ENCODE data around the gene CFAP46. TPM values are rescaled to one million over a fixed set of nuclear protein-coding genes. Genes with fewer than 3 reads are reported as not detected.

CFAP46 gene
- total and polyA plus RNA-seq, 2 donors (not counting 1 experiment from before 2014, with no cell fraction given) = 0.07 TPM; not detected in 1

DNA sequence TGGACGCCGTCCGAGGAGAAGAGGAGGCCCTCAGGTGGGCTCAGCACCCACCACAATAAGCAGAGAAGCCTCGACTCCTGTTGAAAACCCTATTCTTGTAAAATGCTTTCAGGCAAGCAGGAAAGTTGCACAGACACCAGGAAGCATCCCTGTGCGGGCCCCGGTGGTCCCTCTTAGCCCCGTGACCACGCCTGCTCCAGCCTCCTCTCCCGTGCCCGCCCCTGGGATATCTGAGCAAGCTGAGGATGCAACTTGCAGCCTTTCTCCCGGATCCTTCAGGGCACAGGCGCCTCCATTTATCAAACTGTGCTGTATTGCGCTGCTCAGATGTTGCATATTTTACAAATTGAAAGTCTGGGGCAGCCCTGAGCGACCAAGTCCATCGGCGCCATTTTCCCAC, 72.7 kb downstream of the CFAP46 start:
- H3K9me3 Mint-ChIP-seq (ENCODE audit: insufficient read depth) = peaks cover 2% of the 10 kb centered on the region
- POLR2A ChIA-PET = no interaction called here
- 97% methylated on average over 13 of the region's 16 CpGs for WGBS (ENCODE audit: insufficient coverage)

DNA sequence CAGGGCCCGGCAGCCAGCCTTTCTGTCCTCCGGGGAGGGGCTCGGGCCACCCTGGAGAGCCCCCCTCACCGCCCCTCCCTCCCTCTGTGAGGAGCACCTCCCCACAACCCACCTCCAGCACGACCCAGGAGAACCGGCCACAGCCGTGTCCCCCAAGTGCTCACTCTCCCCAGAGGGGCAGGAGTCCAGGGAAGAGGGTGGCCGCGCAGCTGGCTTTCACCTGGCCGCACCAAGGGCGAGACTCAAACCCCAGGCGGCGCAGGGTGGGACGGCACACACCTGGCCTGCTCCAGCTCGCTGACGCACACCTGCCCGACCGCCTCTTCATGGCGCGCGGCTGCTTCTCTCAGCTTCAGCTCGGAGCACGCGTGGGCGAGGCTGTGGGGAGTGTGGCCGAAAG, 73.4 kb downstream of the CFAP46 start:
- H3K27ac ChIP-seq (ENCODE audit: low read length in 2 of 2) = no peak overlapping the region
- H2AFZ ChIP-seq (ENCODE audit: insufficient read depth, low read depth, low read length, poor library complexity, severe bottlenecking) = no peak overlapping the region
- no peaks in the 10 kb centered on the region for H3K36me3 ChIP-seq (replicated peaks in 1 of 2; ENCODE audit: control extremely low read depth in 1 of 2, control insufficient read depth in 1 of 2, extremely low read depth in 1 of 2, insufficient read depth in 2 of 2, low read length in 1 of 2)
- H3K27me3 ChIP-seq (replicated peaks in 1 of 4; ENCODE audit: control extremely low read depth in 1 of 4, control insufficient read depth in 3 of 4, insufficient read depth in 4 of 4, low read length in 3 of 4) = peaks cover 0 to 6% (median 0%) of the 10 kb centered on the region in 4 experiments
- DNase-seq = no peak
- H3K9ac ChIP-seq (ENCODE audit: low read length) = no peak overlapping the region
- POLR2A ChIA-PET = no interaction called here
- H3K4me1 ChIP-seq (ENCODE audit: control insufficient read depth in 2 of 2, insufficient read depth in 2 of 2, low read length in 2 of 2) = no peaks in the 10 kb centered on the region
- Mint-ChIP-seq H3K27ac (no peak overlapping the region), H3K9me3 (ENCODE audit: insufficient read depth) (peaks cover 2% of the 10 kb centered on the region), H3K4me1 (no peaks in the 10 kb centered on the region), H3K4me3 (no peak overlapping the region), H3K27me3 (peaks cover 19% of the 10 kb centered on the region)
- CTCF ChIA-PET = no interaction called here
- intact Hi-C loops (cut with micrococcal nuclease) = no loop called here
- no peak overlapping the region for H3K4me2 ChIP-seq (replicated peaks; ENCODE audit: low read depth, low read length, poor library complexity, severe bottlenecking)
- ATAC-seq (ENCODE audit: low read depth) = no peak
- H3K9me3 ChIP-seq (ENCODE audit: control extremely low read depth in 1 of 3, control insufficient read depth in 2 of 3, insufficient read depth in 1 of 3, low read length in 2 of 3) = peaks cover 0 to 25% (median 0%) of the 10 kb centered on the region in 3 donors
- WGBS (ENCODE audit: insufficient coverage) = 88% methylated on average over 26 of the region's 26 CpGs
- H3K4me3 ChIP-seq (ENCODE audit: control extremely low read depth in 1 of 5, extremely low read depth in 1 of 5, insufficient read depth in 1 of 5, low read depth in 2 of 5, low read length in 4 of 5) = no peak overlapping the region
- no peaks in the 10 kb centered on the region for H4K20me1 ChIP-seq (ENCODE audit: control insufficient read depth, insufficient read depth, low read length, poor library complexity, severe bottlenecking)
- TF ChIP-seq, protein P1, sequence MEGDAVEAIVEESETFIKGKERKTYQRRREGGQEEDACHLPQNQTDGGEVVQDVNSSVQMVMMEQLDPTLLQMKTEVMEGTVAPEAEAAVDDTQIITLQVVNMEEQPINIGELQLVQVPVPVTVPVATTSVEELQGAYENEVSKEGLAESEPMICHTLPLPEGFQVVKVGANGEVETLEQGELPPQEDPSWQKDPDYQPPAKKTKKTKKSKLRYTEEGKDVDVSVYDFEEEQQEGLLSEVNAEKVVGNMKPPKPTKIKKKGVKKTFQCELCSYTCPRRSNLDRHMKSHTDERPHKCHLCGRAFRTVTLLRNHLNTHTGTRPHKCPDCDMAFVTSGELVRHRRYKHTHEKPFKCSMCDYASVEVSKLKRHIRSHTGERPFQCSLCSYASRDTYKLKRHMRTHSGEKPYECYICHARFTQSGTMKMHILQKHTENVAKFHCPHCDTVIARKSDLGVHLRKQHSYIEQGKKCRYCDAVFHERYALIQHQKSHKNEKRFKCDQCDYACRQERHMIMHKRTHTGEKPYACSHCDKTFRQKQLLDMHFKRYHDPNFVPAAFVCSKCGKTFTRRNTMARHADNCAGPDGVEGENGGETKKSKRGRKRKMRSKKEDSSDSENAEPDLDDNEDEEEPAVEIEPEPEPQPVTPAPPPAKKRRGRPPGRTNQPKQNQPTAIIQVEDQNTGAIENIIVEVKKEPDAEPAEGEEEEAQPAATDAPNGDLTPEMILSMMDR (IDR thresholded peaks at IDR 0.05) = no peak
- TF ChIP-seq EZH2 (IDR thresholded peaks at IDR 0.05; ENCODE audit: borderline replicate concordance, insufficient read depth, low read depth, low read length, poor library complexity, severe bottlenecking) = no peak
- H3K79me2 ChIP-seq (ENCODE audit: control insufficient read depth, insufficient read depth, low read length) = no peaks in the 10 kb centered on the region

More for the DNA sequence above, 72.7 kb downstream of the CFAP46 start:
- no peaks in the 10 kb centered on the region for H3K79me2 ChIP-seq (ENCODE audit: control insufficient read depth, insufficient read depth, low read length)
- Mint-ChIP-seq H3K27me3 (peaks cover 18% of the 10 kb centered on the region), H3K4me1 (no peaks in the 10 kb centered on the region), H3K4me3 (no peak overlapping the region), H3K27ac (no peak overlapping the region)
- peaks cover 0 to 25% (median 0%) of the 10 kb centered on the region in 3 donors for H3K9me3 ChIP-seq (ENCODE audit: control extremely low read depth in 1 of 3, control insufficient read depth in 2 of 3, insufficient read depth in 1 of 3, low read length in 2 of 3)
- H2AFZ ChIP-seq (ENCODE audit: insufficient read depth, low read depth, low read length, poor library complexity, severe bottlenecking) = no peak overlapping the region
- CTCF ChIA-PET = no interaction called here
- H4K20me1 ChIP-seq (ENCODE audit: control insufficient read depth, insufficient read depth, low read length, poor library complexity, severe bottlenecking) = no peaks in the 10 kb centered on the region
- H3K4me1 ChIP-seq (ENCODE audit: control insufficient read depth in 2 of 2, insufficient read depth in 2 of 2, low read length in 2 of 2) = no peaks in the 10 kb centered on the region
- no peak overlapping the region for H3K4me3 ChIP-seq (ENCODE audit: control extremely low read depth in 1 of 5, extremely low read depth in 1 of 5, insufficient read depth in 1 of 5, low read depth in 2 of 5, low read length in 4 of 5)
- TF ChIP-seq, protein P1 (IDR thresholded peaks at IDR 0.05) = no peak
- TF ChIP-seq EZH2 (IDR thresholded peaks at IDR 0.05; ENCODE audit: borderline replicate concordance, insufficient read depth, low read depth, low read length, poor library complexity, severe bottlenecking) = no peak
- H3K27ac ChIP-seq (ENCODE audit: low read length in 2 of 2) = no peak overlapping the region
- H3K36me3 ChIP-seq (replicated peaks in 1 of 2; ENCODE audit: control extremely low read depth in 1 of 2, control insufficient read depth in 1 of 2, extremely low read depth in 1 of 2, insufficient read depth in 2 of 2, low read length in 1 of 2) = no peaks in the 10 kb centered on the region
- ATAC-seq (ENCODE audit: low read depth) (no peak), DNase-seq (no peak)
- peaks cover 0 to 6% (median 0%) of the 10 kb centered on the region in 4 experiments for H3K27me3 ChIP-seq (replicated peaks in 1 of 4; ENCODE audit: control extremely low read depth in 1 of 4, control insufficient read depth in 3 of 4, insufficient read depth in 4 of 4, low read length in 3 of 4)
- no peak overlapping the region for H3K4me2 ChIP-seq (replicated peaks; ENCODE audit: low read depth, low read length, poor library complexity, severe bottlenecking)
- intact Hi-C loops (cut with micrococcal nuclease) = no loop called here
- H3K9ac ChIP-seq (ENCODE audit: low read length) = no peak overlapping the region
